ENCODE data around the gene CBX7.

The CBX7 gene

GRCh38 chr22:39125622-39126021 lies 26.9 kb downstream of the CBX7 start:
- H3K9me3 ChIP-seq (ENCODE audit: control insufficient read depth in 2 of 2, low read length in 2 of 2): no peaks in the 10 kb centered on the region

GRCh38 chr22:39123751-39124581 lies 28.5 kb downstream of the CBX7 start:
- Histone ChIP-seq H3K27me3 (ENCODE audit: control insufficient read depth in 2 of 2, insufficient read depth in 2 of 2, low read length in 2 of 2) (no peaks in the 10 kb centered on the region), H3K9ac (ENCODE audit: low read depth in 1 of 2, low read length in 2 of 2) (no peak overlapping the region), H3K9me3 (ENCODE audit: control insufficient read depth in 2 of 2, low read length in 2 of 2) (no peaks in the 10 kb centered on the region), H3K36me3 (ENCODE audit: control insufficient read depth in 2 of 2, insufficient read depth in 2 of 2, low read length in 2 of 2) (no peaks in the 10 kb centered on the region), H3K4me1 (ENCODE audit: control insufficient read depth in 2 of 2, insufficient read depth in 2 of 2, low read length in 2 of 2) (peaks cover 5 to 6% of the 10 kb centered on the region in 2 donors), H3K4me3 (ENCODE audit: low read length in 2 of 2) (no peak overlapping the region), H3K27ac (ENCODE audit: low read depth in 2 of 2, low read length in 2 of 2) (no peak overlapping the region)

More at GRCh38 chr22:39125622-39126021, 26.9 kb downstream of the CBX7 start:
- H3K4me3 ChIP-seq (ENCODE audit: low read length in 2 of 2): no peak overlapping the region
- H3K9ac ChIP-seq (ENCODE audit: low read depth in 1 of 2, low read length in 2 of 2): no peak overlapping the region
- peaks cover 5 to 8% of the 10 kb centered on the region in 2 donors for H3K4me1 ChIP-seq (ENCODE audit: control insufficient read depth in 2 of 2, insufficient read depth in 2 of 2, low read length in 2 of 2)
- H3K36me3 ChIP-seq (ENCODE audit: control insufficient read depth in 2 of 2, insufficient read depth in 2 of 2, low read length in 2 of 2): no peaks in the 10 kb centered on the region
- no peak overlapping the region for H3K27ac ChIP-seq (ENCODE audit: low read depth in 2 of 2, low read length in 2 of 2)
- no peaks in the 10 kb centered on the region for H3K27me3 ChIP-seq (ENCODE audit: control insufficient read depth in 2 of 2, insufficient read depth in 2 of 2, low read length in 2 of 2)

- no peaks in the 10 kb centered on the region for H3K27me3 ChIP-seq (ENCODE audit: control insufficient read depth in 2 of 2, insufficient read depth in 2 of 2, low read length in 2 of 2)
- no peaks in the 10 kb centered on the region for H3K4me1 ChIP-seq (ENCODE audit: control insufficient read depth in 2 of 2, insufficient read depth in 2 of 2, low read length in 2 of 2)
- H3K27ac ChIP-seq (ENCODE audit: low read depth in 2 of 2, low read length in 2 of 2): no peak overlapping the region
- H3K36me3 ChIP-seq (ENCODE audit: control insufficient read depth in 2 of 2, insufficient read depth in 2 of 2, low read length in 2 of 2): no peaks in the 10 kb centered on the region
- H3K9ac ChIP-seq (ENCODE audit: low read depth in 1 of 2, low read length in 2 of 2): no peak overlapping the region
- H3K4me3 ChIP-seq (ENCODE audit: low read length in 2 of 2): no peak overlapping the region
- H3K9me3 ChIP-seq (ENCODE audit: control insufficient read depth in 2 of 2, low read length in 2 of 2): no peaks in the 10 kb centered on the region
These were observed 29.6 kb downstream of the CBX7 start for GRCh38 chr22:39122772-39123470.

- no peak overlapping the region for H3K27ac ChIP-seq (ENCODE audit: low read depth in 2 of 2, low read length in 2 of 2)
- H3K4me3 ChIP-seq (ENCODE audit: low read length in 2 of 2): no peak overlapping the region
- H3K4me1 ChIP-seq (ENCODE audit: control insufficient read depth in 2 of 2, insufficient read depth in 2 of 2, low read length in 2 of 2): peaks cover 0 to 3% of the 10 kb centered on the region in 2 donors
- no peak overlapping the region for H3K9ac ChIP-seq (ENCODE audit: low read depth in 1 of 2, low read length in 2 of 2)
- no peaks in the 10 kb centered on the region for H3K9me3 ChIP-seq (ENCODE audit: control insufficient read depth in 2 of 2, low read length in 2 of 2)
- no peaks in the 10 kb centered on the region for H3K36me3 ChIP-seq (ENCODE audit: control insufficient read depth in 2 of 2, insufficient read depth in 2 of 2, low read length in 2 of 2)
- no peaks in the 10 kb centered on the region for H3K27me3 ChIP-seq (ENCODE audit: control insufficient read depth in 2 of 2, insufficient read depth in 2 of 2, low read length in 2 of 2)
These were observed 31.5 kb downstream of the CBX7 start for GRCh38 chr22:39120983-39121382.

- Histone ChIP-seq H3K9ac (ENCODE audit: low read depth in 1 of 2, low read length in 2 of 2) (no peak overlapping the region), H3K4me1 (ENCODE audit: control insufficient read depth in 2 of 2, insufficient read depth in 2 of 2, low read length in 2 of 2) (peaks cover 0 to 3% of the 10 kb centered on the region in 2 donors), H3K4me3 (ENCODE audit: low read length in 2 of 2) (no peak overlapping the region), H3K27ac (ENCODE audit: low read depth in 2 of 2, low read length in 2 of 2) (no peak overlapping the region), H3K9me3 (ENCODE audit: control insufficient read depth in 2 of 2, low read length in 2 of 2) (no peaks in the 10 kb centered on the region), H3K27me3 (ENCODE audit: control insufficient read depth in 2 of 2, insufficient read depth in 2 of 2, low read length in 2 of 2) (no peaks in the 10 kb centered on the region), H3K36me3 (ENCODE audit: control insufficient read depth in 2 of 2, insufficient read depth in 2 of 2, low read length in 2 of 2) (no peaks in the 10 kb centered on the region)
These were observed 34.8 kb downstream of the CBX7 start for GRCh38 chr22:39117585-39118191.

GRCh38 chr22:39115977-39116621 lies 36.4 kb downstream of the CBX7 start:
- Histone ChIP-seq H3K27me3 (ENCODE audit: control insufficient read depth in 2 of 2, insufficient read depth in 2 of 2, low read length in 2 of 2) (no peaks in the 10 kb centered on the region), H3K27ac (ENCODE audit: low read depth in 2 of 2, low read length in 2 of 2) (no peak overlapping the region)

GRCh38 chr22:39115570-39115969 lies 36.9 kb downstream of the CBX7 start:
- H3K9me3 ChIP-seq (ENCODE audit: control insufficient read depth in 2 of 2, low read length in 2 of 2): no peaks in the 10 kb centered on the region
- H3K4me3 ChIP-seq (ENCODE audit: low read length in 2 of 2): no peak overlapping the region
- H3K36me3 ChIP-seq (ENCODE audit: control insufficient read depth in 2 of 2, insufficient read depth in 2 of 2, low read length in 2 of 2): no peaks in the 10 kb centered on the region
- H3K27me3 ChIP-seq (ENCODE audit: control insufficient read depth in 2 of 2, insufficient read depth in 2 of 2, low read length in 2 of 2): no peaks in the 10 kb centered on the region
- peaks cover 0 to 3% of the 10 kb centered on the region in 2 donors for H3K4me1 ChIP-seq (ENCODE audit: control insufficient read depth in 2 of 2, insufficient read depth in 2 of 2, low read length in 2 of 2)
- H3K9ac ChIP-seq (ENCODE audit: low read depth in 1 of 2, low read length in 2 of 2): no peak overlapping the region
- H3K27ac ChIP-seq (ENCODE audit: low read depth in 2 of 2, low read length in 2 of 2): no peak overlapping the region

More at GRCh38 chr22:39115977-39116621, 36.4 kb downstream of the CBX7 start:
- H3K4me1 ChIP-seq (ENCODE audit: control insufficient read depth in 2 of 2, insufficient read depth in 2 of 2, low read length in 2 of 2): peaks cover 0 to 3% of the 10 kb centered on the region in 2 donors
- H3K36me3 ChIP-seq (ENCODE audit: control insufficient read depth in 2 of 2, insufficient read depth in 2 of 2, low read length in 2 of 2): no peaks in the 10 kb centered on the region
- H3K4me3 ChIP-seq (ENCODE audit: low read length in 2 of 2): no peak overlapping the region
- H3K9ac ChIP-seq (ENCODE audit: low read depth in 1 of 2, low read length in 2 of 2): no peak overlapping the region
- no peaks in the 10 kb centered on the region for H3K9me3 ChIP-seq (ENCODE audit: control insufficient read depth in 2 of 2, low read length in 2 of 2)

- Histone ChIP-seq H3K9ac (ENCODE audit: low read depth in 1 of 2, low read length in 2 of 2) (no peak overlapping the region), H3K36me3 (ENCODE audit: control insufficient read depth in 2 of 2, insufficient read depth in 2 of 2, low read length in 2 of 2) (no peaks in the 10 kb centered on the region), H3K4me3 (ENCODE audit: low read length in 2 of 2) (no peak overlapping the region), H3K27me3 (ENCODE audit: control insufficient read depth in 2 of 2, insufficient read depth in 2 of 2, low read length in 2 of 2) (no peaks in the 10 kb centered on the region), H3K4me1 (ENCODE audit: control insufficient read depth in 2 of 2, insufficient read depth in 2 of 2, low read length in 2 of 2) (peaks cover 0 to 3% of the 10 kb centered on the region in 2 donors), H3K27ac (ENCODE audit: low read depth in 2 of 2, low read length in 2 of 2) (no peak overlapping the region), H3K9me3 (ENCODE audit: control insufficient read depth in 2 of 2, low read length in 2 of 2) (no peaks in the 10 kb centered on the region)
These were observed 38.4 kb downstream of the CBX7 start for GRCh38 chr22:39114112-39114511.

GRCh38 chr22:39110631-39111561 lies 41.6 kb downstream of the CBX7 start:
- Histone ChIP-seq H3K4me1 (ENCODE audit: control insufficient read depth in 2 of 2, insufficient read depth in 2 of 2, low read length in 2 of 2) (no peaks in the 10 kb centered on the region), H3K4me3 (ENCODE audit: low read length in 2 of 2) (no peak overlapping the region), H3K9ac (ENCODE audit: low read depth in 1 of 2, low read length in 2 of 2) (no peak overlapping the region), H3K9me3 (ENCODE audit: control insufficient read depth in 2 of 2, low read length in 2 of 2) (no peaks in the 10 kb centered on the region), H3K27ac (ENCODE audit: low read depth in 2 of 2, low read length in 2 of 2) (no peak overlapping the region), H3K36me3 (ENCODE audit: control insufficient read depth in 2 of 2, insufficient read depth in 2 of 2, low read length in 2 of 2) (no peaks in the 10 kb centered on the region), H3K27me3 (ENCODE audit: control insufficient read depth in 2 of 2, insufficient read depth in 2 of 2, low read length in 2 of 2) (no peaks in the 10 kb centered on the region)
